ENCODE measurements around the gene UBQLN4.
"Not testable (repeated sequence)": the region's sequence is repeated elsewhere in the genome, so short reads cannot be mapped to it uniquely, and the experiment has no call there.

UBQLN4 gene

GRCh38 chr1:156052862-156053767 is 483 bp downstream of the UBQLN4 start:
- CTCF ChIA-PET = interaction anchor here (0.6 to 3.0 kb wide), 5 partner anchors 8 to 28 kb away, joined by 3 to 13 read pairs (median 5); no protein-coding TSS in a partner anchor
- peak; percentile 74 for DNase-seq (ENCODE audit: extremely low spot score)
- POLR2A ChIA-PET = interaction anchor here (0.6 to 2.3 kb wide), 8 partner anchors 20 to 196 kb away, joined by 3 to 11 read pairs (median 4); partner anchors contain the start of genes ARHGEF2, GON4L and MEX3A
- no peak for TF ChIP-seq TARDBP (IDR thresholded peaks at IDR 0.05)
- TF ChIP-seq CTBP1 (IDR thresholded peaks at IDR 0.05; ENCODE audit: borderline replicate concordance) = no peak
- TF ChIP-seq L3MBTL2 (conservative IDR thresholded peaks at IDR 0.05) = peak; percentile 62
- peak; percentile 84 for TF ChIP-seq PKNOX1 (IDR thresholded peaks at IDR 0.05)

- CTCF ChIA-PET = interaction anchor here (3.0 kb wide), 1 partner anchor 14 kb away, joined by 13 read pairs; no protein-coding TSS in a partner anchor
- DNase-seq (ENCODE audit: extremely low spot score) = no peak
- TF ChIP-seq ELF4 (IDR thresholded peaks at IDR 0.05) (no peak), FOXA1 (IDR thresholded peaks at IDR 0.05) (no peak), HDGF (IDR thresholded peaks at IDR 0.05; ENCODE audit: borderline replicate concordance) (no peak), PKNOX1 (IDR thresholded peaks at IDR 0.05) (no peak), NFRKB (IDR thresholded peaks at IDR 0.05) (no peak), BHLHE40 (IDR thresholded peaks at IDR 0.05; ENCODE audit: borderline replicate concordance) (no peak), L3MBTL2 (conservative IDR thresholded peaks at IDR 0.05) (no peak), SUZ12 (IDR thresholded peaks at IDR 0.05) (no peak), CTBP1 (IDR thresholded peaks at IDR 0.05; ENCODE audit: borderline replicate concordance) (no peak), ARNT (IDR thresholded peaks at IDR 0.05) (no peak), ZNF384 (IDR thresholded peaks at IDR 0.05) (no peak), SP1 (IDR thresholded peaks at IDR 0.05) (no peak), FOXM1 (IDR thresholded peaks at IDR 0.05; ENCODE audit: borderline replicate concordance) (no peak), FOXK2 (IDR thresholded peaks at IDR 0.05) (no peak), LEF1 (IDR thresholded peaks at IDR 0.05; ENCODE audit: borderline replicate concordance) (no peak), TARDBP (IDR thresholded peaks at IDR 0.05) (no peak)
- POLR2A ChIA-PET = interaction anchor here (0.9 to 1.6 kb wide), 4 partner anchors 20 to 31 kb away, joined by 3 to 4 read pairs (median 4); no protein-coding TSS in a partner anchor
These were observed 2.4 kb downstream of the UBQLN4 start for GRCh38 chr1:156051011-156051725.

DNA sequence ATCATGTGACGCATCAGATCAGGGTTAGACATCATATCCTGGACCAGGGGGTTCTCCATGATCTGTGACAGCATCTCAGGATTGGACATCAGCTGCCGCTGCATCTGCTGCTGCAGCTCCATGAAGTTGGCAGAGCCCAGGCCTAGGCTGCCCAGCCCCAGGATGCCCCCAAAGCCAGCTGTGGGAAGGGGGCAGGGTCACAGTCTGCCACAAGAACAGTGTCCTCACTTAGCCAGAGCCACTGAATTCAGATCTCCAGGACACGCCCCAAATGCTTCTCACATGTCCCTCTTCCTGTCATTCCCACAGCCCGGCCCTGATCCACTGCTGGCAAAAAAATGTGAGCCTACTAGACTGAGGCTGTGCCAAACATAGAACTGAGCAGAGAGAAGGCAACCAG is 3.2 kb downstream of the UBQLN4 start:
- ChIA-PET CTCF (interaction anchor here (1.0 kb wide), 1 partner anchor 24 kb away, joined by 3 read pairs; no protein-coding TSS in a partner anchor), POLR2A (no interaction called here)
- TF ChIP-seq ELF4 (IDR thresholded peaks at IDR 0.05) (no peak), FOXM1 (IDR thresholded peaks at IDR 0.05; ENCODE audit: borderline replicate concordance) (no peak), TARDBP (IDR thresholded peaks at IDR 0.05) (no peak), NFRKB (IDR thresholded peaks at IDR 0.05) (no peak), SP1 (IDR thresholded peaks at IDR 0.05) (no peak), SUZ12 (IDR thresholded peaks at IDR 0.05) (no peak), FOXA1 (IDR thresholded peaks at IDR 0.05) (no peak), L3MBTL2 (conservative IDR thresholded peaks at IDR 0.05) (no peak), HDGF (IDR thresholded peaks at IDR 0.05; ENCODE audit: borderline replicate concordance) (no peak), BHLHE40 (IDR thresholded peaks at IDR 0.05; ENCODE audit: borderline replicate concordance) (no peak)
- no peak for DNase-seq (ENCODE audit: extremely low spot score)

- POLR2A ChIA-PET = interaction anchor here (0.6 kb wide), 1 partner anchor 29 kb away, joined by 3 read pairs; the partner anchor contains the start of gene SSR2
- CTCF ChIA-PET = interaction anchor here (0.6 to 1.2 kb wide), 2 partner anchors 23 to 65 kb away, joined by 3 to 4 read pairs; no protein-coding TSS in a partner anchor
- TF ChIP-seq TARDBP (IDR thresholded peaks at IDR 0.05) (no peak), ARNT (IDR thresholded peaks at IDR 0.05) (no peak), SP1 (IDR thresholded peaks at IDR 0.05) (no peak), HDGF (IDR thresholded peaks at IDR 0.05; ENCODE audit: borderline replicate concordance) (no peak), ELF4 (IDR thresholded peaks at IDR 0.05) (no peak), CTBP1 (IDR thresholded peaks at IDR 0.05; ENCODE audit: borderline replicate concordance) (no peak), SUZ12 (IDR thresholded peaks at IDR 0.05) (no peak)
- no peak for DNase-seq (ENCODE audit: extremely low spot score)
These were observed 4.8 kb downstream of the UBQLN4 start for GRCh38 chr1:156048663-156049258.

DNA sequence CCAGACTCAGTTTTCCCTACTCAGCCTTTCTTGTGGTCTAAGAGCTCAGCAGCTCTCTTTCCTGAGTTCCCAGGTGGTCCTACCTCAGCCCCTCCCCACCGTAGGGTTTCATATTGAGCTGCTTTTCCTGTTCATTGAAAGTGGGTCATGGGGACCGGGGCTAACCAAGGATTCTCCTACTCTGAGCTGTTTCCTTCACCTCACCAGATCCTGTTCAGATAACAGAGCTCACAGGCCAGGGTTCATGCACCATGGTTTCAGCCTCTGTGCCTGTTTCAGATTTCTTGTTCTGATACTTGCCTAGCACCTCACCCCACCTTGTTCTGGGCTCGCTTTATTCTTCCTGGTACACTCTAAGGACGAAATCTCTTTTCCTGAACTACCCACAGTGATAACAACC is 8.5 kb downstream of the UBQLN4 start:
- ChIA-PET CTCF (interaction anchor here (0.7 to 1.0 kb wide), 2 partner anchors 9 to 21 kb away, joined by 3 to 4 read pairs; no protein-coding TSS in a partner anchor), POLR2A (interaction anchor here (0.6 to 1.3 kb wide), 2 partner anchors 111 to 290 kb away, joined by 3 to 5 read pairs; partner anchors contain the start of gene KHDC4)
- no peak for TF ChIP-seq ARNT (IDR thresholded peaks at IDR 0.05)
- no peak for TF ChIP-seq ZNF384 (IDR thresholded peaks at IDR 0.05)
- TF ChIP-seq TARDBP (IDR thresholded peaks at IDR 0.05) = no peak
- TF ChIP-seq BHLHE40 (IDR thresholded peaks at IDR 0.05; ENCODE audit: borderline replicate concordance) = no peak
- TF ChIP-seq FOXM1 (IDR thresholded peaks at IDR 0.05; ENCODE audit: borderline replicate concordance) = no peak
- no peak for TF ChIP-seq SUZ12 (IDR thresholded peaks at IDR 0.05)
- DNase-seq (ENCODE audit: extremely low spot score) = no peak

DNA sequence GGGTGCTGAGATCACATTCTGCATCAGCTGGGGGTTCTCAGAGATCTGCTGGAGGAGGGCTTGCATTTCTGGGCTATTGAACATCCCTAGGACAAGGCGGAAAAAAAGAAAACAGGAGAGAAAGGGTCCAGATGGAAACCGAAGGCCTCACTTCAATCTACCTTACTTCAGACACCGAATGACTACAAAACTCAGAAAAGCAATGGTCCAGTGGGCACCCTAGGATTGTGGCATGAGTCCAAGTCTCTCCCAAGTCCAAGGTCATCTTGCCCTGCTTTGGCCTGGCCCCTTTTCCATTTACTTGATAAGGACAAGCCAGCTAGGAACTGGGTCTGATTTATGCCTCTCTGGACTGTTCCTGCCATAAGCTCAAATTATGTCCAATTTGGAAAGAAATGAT is 10.8 kb downstream of the UBQLN4 start:
- no peak for TF ChIP-seq FOXK2 (IDR thresholded peaks at IDR 0.05)
- no peak for TF ChIP-seq CTBP1 (IDR thresholded peaks at IDR 0.05; ENCODE audit: borderline replicate concordance)
- POLR2A ChIA-PET = interaction anchor here (1.1 to 1.8 kb wide), 2 partner anchors 12 to 14 kb away, joined by 3 to 6 read pairs; no protein-coding TSS in a partner anchor
- no peak for DNase-seq (ENCODE audit: extremely low spot score)
- CTCF ChIA-PET = no interaction called here

GRCh38 chr1:156034991-156035390 is 18.6 kb downstream of the UBQLN4 start:
- DNase-seq (ENCODE audit: extremely low spot score); POLR2A ChIA-PET: not testable (repeated sequence)
- CTCF ChIA-PET = interaction anchor here (0.9 kb wide), 1 partner anchor 9 kb away, joined by 3 read pairs; no protein-coding TSS in a partner anchor
